Epidermal melanocyte (primary cell): Measurements from ENCODE around the gene CCNL1.
"Not testable (repeated sequence)": the region's sequence is repeated elsewhere in the genome, so short reads cannot be mapped to it uniquely, and the experiment has no call there.

Experiments used
- DNase-seq: peaks from one replicate; pipeline ENCODE4 v3.0.0; 2011; ENCODE audit warnings: low spot score; ENCODE audit not compliant: insufficient read length

The CCNL1 gene

DNA sequence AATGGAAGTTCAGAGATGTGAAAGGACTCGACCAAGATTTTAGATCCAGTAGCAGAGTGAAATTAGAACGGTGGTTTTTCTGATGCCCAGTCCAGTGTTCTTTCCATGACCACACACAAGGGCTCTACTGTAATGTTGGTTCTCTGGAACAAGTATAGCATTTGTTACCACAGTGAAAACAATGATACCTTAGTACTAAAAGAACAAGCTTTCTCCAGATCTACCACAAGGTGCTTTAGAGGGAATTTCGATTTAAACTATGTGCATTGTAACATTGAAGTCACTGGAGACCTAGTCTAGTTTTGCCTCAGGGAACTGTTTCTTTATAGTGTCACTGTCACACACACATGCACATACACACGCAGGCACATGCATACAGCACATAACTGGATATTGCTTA, 12.8 kb upstream of the CCNL1 start:
- DNase-seq = no peak

GRCh38 chr3:157170861-157171260, 10.9 kb upstream of the CCNL1 start:
- DNase-seq = no peak

DNA sequence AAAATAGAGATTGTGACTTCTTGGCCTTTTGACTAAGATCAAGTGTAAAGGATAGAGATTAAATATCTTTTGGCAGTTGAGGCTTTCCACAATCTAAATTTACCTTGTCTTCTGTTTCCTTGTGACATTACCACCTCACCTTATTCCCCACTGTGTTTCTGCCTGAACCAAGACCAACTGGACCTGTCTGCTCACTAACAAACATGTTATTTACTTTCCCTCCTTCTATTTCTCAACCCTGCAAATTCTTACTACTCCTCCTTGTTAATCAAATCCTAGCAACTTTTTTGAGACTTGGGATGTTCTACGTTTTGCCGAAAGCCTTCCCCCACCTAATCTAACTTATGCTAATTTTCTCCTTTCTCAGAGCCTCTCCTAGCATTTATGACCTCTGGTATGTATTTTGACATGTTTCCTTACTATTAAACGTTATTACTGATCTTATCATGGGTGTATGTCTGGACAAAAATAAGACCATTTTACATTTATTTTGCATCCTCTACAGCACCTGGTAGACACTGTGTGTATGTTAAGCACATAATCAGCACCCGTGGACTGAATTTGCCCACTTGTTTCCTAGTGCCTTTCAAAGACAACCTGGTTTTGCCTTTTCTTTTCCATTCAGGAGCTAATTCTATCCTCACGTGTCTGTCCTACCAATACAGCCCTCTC, 7.6 kb upstream of the CCNL1 start:
- no peak for DNase-seq

GRCh38 chr3:157166561-157166960, 6.6 kb upstream of the CCNL1 start:
- DNase-seq = no peak

DNA sequence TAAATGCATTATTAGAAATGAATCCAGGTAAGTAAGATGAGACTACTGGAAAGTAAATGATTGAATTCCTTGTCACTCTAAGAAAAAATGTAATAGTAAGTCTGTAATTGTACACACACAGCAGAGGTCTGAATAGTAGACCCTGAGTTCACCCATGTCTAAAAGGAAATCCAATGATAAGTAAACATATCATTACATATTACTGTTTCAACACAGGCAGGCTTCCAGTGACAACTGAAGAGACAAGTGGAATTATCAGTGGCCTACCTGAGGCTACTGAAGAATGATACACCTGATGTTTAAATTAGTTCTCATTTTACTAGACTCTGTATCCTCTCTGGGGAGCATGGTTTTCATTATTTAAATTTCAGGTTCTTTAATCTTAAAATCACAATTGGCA, 6.2 kb upstream of the CCNL1 start:
- DNase-seq = no peak

DNA sequence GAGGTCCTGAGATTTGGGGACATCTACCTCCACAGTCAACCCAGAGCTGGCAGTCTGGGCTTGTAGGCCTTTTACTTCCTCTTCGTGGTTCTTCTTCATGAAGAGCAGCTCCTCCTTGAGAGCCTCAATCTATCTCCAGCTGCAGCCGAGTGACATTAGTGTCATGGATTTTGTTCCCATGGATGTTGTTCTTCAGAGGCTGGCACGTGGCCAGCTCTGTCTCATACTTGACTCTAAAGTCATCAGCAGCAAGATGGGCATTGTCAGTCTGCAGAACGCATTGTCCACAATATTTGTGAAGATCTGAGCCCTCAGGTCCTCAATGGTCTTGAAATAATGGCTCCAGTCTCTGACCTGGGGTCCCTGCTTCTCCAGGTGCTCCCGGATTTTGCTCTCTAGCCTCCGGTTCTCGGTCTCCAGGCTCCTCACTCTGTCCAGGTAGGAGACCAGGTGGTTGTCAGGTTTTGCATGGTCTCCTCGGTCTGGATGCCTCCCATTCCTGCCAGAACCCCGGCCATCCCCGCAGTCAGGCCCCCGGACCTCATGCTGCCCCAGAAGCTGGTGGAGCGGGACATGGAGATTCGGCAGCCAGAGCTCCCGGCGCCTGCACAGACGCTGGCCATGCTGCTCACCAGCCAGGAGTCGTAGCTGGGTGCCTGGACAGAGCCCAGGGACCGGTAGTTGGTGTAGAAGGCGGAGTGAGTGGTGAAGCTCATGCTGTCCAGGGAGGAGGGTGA, 3.4 kb upstream of the CCNL1 start:
- no peak for DNase-seq

DNA sequence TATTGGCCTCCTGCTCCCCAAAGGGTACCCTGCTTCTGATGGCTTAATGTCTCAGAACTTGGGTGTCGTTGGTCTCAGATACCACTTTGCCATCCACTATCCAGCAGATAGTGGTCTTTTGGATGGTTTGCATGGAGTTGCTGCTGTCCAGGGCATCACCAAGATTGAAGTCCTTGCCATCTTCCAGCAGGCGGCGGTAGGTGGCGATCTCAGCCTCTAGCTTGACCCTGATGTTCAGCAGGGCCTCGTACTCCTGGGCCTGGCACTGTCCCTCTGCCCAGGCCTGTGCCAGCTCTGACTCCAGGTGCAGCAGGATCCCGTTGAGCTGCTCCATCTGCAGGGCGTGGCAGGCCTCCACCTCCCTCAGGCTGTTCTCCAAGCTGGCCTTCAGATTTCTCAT, 2.7 kb upstream of the CCNL1 start:
- not testable (repeated sequence) for DNase-seq

DNA sequence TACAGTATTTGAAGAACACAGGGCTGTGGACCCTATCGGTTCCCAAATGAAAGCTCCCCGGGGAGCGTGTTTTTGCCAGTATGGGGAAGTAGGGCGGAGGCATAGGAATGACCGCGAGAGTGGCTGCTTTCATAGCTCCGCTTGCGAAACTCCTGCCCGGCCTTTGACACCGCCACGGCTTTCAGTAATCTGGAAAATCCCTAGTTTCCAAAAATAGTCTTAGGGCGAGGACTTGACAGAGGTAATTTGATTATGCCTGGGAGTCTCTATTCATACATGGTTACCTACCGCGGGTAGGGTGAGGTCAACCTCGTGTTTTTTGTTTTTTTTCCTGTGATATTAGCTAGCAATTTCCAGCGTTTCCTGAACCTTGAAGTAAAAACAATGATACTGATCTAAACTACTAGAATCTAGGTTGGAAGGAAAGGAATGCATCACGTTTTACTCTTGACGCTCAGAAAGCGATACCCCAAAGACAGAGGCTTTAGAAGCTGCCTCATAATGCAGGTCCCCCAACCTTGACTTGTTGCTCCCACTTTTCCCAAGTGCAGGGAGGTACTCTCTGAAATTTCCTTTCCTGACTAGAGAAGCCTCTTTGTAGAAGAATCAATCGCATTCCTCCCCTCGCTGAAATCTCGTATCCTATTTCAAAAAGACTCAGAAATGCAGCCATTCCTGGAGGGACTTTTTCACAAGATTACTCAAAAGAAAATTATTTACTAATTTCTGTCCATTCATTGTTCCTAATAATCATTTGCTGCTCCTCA, 894 bp upstream of the CCNL1 start:
- DNase-seq = no peak

- DNase-seq = no peak
These were observed 748 bp downstream of the CCNL1 start for GRCh38 chr3:157159037-157159761.

DNA sequence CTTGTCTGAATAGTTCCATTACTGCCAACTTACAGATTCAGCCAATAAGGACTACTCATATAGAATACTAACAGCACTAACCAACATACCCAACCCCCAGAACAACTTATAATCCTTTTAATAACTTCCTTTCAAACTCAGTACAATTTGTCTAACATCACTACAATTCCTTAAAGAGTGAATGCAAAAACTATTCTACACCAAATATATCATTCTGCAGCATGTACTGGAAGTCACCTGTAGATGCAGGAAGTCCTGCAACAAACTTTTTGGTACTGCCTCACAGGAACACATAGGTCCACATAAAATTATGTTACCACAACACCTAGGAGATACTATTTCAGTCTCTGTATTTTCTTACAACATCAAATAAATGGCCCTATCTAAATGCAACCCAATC, 2.1 kb downstream of the CCNL1 start:
- no peak for DNase-seq

GRCh38 chr3:157156837-157157635, 2.9 kb downstream of the CCNL1 start:
- no peak for DNase-seq

DNA sequence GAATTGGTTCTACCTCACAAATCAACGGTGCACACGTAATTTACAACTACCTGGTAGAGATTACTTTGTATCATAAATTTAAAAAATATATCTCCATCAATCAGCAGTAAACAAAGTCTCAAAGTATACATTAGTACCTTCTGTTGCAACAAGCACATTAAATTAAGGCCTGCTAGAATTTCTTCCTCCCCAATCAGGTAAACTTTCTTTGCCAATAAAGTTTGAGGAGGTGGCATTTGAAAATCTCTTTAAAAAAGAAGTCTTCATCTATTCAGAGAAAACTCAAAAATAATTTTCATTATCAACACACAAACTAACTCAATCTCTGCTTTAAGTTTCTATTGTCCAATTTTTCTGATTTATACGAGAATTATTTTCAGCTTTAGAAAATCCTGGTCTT, 4.4 kb downstream of the CCNL1 start:
- no peak for DNase-seq

- no peak for DNase-seq
These were observed 5.2 kb downstream of the CCNL1 start for GRCh38 chr3:157154563-157155330.

- DNase-seq = no peak
These were observed 7.0 kb downstream of the CCNL1 start for GRCh38 chr3:157152930-157153329.

GRCh38 chr3:157152438-157152837, 7.5 kb downstream of the CCNL1 start:
- no peak for DNase-seq

GRCh38 chr3:157151627-157152026, 8.3 kb downstream of the CCNL1 start:
- no peak for DNase-seq

DNA sequence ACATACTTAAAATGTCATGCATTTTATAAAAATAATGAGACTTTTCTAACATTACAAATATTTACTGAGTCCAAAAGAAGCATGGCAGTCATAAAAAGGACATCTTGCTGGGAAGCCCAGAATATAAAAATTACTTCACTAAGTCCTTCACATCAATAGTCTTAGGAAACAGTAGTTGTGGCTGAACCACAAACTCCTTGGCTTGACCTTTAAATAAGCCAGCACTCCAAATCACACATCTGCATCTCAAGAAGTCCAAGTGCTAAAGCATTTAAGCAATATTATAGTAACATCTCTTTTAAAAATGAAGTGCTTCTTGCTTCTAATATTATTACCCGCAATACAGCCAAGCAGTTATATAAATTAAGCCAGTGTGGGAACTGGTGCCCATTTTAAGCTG, 8.8 kb downstream of the CCNL1 start:
- no peak for DNase-seq

DNA sequence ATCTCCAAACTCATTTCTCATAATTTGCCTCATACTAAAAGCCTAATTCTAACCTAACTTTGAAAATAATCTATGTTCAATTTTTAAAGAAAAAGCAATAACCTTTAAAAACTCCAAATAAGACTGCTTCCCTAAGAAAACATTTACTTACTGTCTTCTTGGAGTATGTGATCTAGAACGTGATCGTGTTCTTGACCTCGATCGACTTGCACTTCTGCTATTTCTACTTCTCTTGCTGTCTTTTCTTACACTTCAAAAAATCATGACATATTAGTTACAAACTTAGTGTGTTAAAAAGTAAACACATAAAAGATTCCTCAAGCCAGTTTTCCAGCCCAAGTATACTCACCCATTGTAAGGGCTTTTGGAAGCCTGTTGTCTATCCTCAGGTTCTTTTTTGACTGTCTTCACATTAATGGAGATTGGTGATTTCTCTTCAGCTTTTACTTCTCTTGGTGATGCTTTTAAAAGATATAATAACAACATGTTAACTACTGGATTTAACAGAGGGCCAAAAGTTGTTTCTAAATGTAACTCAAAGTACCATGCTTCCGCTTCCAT, 10.7 kb downstream of the CCNL1 start:
- no peak for DNase-seq

DNA sequence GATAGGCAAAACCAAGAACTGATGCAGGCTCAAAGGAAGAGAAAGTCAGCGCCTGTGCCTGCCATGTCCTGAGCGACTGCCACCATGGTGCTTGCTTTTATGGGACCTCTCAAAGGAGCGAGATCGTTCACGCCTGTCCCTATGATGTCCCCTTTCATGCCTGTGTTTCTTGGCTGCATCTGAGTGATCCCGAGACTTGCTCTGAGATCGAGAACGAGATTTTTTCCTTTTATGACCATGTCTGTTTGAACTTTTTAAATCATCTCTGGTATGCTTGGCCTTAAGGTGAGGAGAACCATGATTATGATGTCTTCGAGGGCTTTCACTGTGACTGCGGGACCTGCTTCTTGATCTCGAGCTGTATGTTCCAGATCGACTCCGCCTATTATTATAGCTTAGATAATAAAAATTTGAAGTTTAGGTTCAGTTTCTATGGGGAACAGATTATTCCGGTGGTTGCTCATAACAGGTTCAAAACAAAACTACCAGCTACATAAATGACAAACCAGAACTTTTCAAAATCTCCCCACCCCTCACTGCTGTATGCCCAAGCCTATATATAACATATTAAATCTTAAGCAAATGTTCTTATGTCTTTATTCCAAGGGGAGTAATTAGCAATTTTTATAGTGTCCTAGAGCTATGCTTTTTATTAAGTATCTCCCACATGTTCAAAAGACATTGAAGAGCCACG, 11.6 kb downstream of the CCNL1 start:
- DNase-seq = no peak
